Stimulated activated CD8-positive, alpha-beta memory T cell treated with anti-CD3 and anti-CD28 coated beads, Interleukin-7, amount 100 ng/mL, for 24 hours (primary cell): ENCODE measurements around the gene SCAMP5.

ENCODE experiments used
- DNase-seq: peaks from one replicate; pipeline ENCODE4 v3.0.0-alpha.2; 2020; ENCODE audit warnings: low read depth

Gene SCAMP5

GRCh38 chr15:75070674-75071073 is 75.3 kb downstream of the SCAMP5 start:
- DNase-seq, result no peak
